Retina (tissue), 1 donor: ENCODE measurements around the gene MYOZ2.

Experiments used
- DNase-seq: peaks from one replicate; pipeline ENCODE4 v3.0.0-alpha.2; 2016

MYOZ2 gene

DNA sequence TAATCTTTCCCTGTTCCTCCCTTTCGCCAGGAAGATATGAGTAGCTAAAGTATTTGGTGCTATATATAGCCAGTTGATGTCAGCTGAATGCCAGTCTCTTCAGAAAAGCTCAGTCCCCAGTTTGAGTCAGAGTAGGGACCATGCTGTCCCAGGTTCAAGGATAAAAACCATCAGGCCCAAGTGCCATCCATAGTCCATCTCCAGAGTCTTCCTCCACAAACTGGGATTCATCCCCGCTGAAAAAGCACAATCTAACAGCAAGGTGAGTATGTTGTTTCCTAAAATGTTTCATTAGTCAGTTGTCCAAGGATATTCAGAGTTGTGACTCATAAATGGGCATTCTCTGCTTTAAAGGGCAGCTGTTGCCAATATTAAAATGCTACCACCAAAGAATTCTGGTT is at the start of gene MYOZ2:
Gene MYOZ2 (plus strand): TSS at position 112 of the 401 bp plus-strand sequence. CDS start 694 bp downstream, outside the sequence.
- DNase-seq, result no peak

- DNase-seq, result no peak
These were observed 48.5 kb upstream of the MYOZ2 start for GRCh38 chr4:119087121-119087520.

DNA sequence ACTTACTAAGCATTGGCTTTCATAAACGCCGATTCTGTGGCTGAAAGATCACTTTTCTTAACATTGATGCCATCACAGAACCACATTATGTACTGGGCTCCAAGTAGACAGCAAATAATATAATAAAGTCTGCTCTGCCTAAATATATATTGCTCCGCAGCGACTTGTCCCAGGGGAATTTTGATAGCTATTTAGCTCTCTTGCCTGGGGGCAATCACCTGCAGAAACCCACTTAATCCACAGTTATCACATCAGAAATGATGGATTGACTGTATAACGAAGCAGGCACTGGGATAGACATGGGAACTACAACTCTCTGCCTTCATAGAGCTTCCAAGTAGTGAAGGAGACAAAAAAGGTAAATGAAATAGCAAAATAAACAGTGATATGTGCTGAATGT is 48.0 kb upstream of the MYOZ2 start:
- no peak for DNase-seq

GRCh38 chr4:119093042-119093827 is 42.4 kb upstream of the MYOZ2 start:
- DNase-seq, result no peak

- DNase-seq, result no peak
These were observed 38.2 kb upstream of the MYOZ2 start for GRCh38 chr4:119097282-119097900.

DNA sequence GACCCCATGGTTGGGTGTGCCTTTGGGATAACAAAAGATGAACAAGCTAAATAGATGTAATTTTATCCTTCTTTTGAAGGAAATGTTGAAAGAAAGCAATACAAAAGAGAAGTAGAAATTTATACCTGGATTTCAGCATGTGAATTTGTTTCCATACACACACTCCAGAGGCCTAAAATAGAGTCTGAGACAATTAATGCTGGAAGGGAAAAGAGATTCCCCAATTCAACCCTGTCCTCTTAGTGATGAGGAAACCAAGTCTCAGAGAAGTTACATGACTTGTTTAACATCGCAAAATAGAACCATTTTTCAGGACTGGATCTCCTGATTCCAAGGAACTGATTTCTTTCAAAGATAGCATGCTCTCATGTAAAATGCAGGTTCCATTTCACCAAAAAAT is 37.3 kb upstream of the MYOZ2 start:
- DNase-seq, result no peak

- no peak for DNase-seq
These were observed 36.3 kb upstream of the MYOZ2 start for GRCh38 chr4:119099227-119099810.

DNA sequence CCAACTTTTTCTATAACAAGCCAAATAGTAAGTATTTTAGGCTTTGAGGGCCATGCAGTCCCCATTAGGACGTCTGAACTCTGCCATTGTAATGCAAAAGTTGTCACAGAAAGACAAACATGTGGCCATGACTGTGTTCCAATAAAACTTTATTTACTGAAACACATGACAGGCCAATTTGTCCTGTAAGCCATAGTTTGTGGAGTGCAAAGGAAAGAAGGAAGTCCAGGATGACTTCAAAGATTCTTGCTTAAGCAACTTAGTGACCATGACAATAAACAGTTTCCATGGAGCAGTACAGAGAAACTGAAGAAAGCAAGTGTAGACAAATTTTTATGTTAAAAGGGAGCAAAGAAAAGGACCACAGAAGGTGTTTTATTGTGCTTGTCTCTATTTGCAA is 35.0 kb upstream of the MYOZ2 start:
- no peak for DNase-seq

- no peak for DNase-seq
These were observed 32.4 kb upstream of the MYOZ2 start for GRCh38 chr4:119103263-119103662.

DNA sequence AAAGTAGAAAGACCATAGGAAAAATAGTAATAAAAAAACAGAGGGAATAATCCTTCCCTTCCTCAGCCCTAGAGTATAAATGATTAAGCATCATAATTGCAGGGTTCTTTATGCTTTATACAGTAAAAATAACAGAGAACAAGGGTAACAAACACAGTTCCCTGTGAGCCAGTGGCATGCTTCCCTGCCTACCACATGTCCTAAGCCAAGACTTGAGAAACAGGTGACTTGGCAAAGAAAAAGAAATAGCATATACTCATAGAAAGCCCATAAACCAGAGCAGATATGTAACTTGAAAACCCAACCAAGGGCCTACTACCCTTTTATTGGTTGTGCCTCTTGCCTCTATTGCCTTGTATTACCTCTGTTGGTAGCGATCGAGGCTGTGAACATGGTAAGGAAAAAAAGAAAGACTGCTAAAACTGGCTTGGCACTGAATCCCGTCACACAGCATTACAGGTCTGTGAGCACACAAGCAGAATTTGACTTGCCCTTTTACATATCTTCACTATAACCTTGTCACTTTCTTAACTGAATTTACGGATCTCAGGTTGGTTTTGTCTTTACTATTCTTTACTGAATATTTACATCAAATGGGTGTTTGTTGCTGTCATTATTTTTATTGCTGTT is 30.9 kb upstream of the MYOZ2 start:
- no peak for DNase-seq

DNA sequence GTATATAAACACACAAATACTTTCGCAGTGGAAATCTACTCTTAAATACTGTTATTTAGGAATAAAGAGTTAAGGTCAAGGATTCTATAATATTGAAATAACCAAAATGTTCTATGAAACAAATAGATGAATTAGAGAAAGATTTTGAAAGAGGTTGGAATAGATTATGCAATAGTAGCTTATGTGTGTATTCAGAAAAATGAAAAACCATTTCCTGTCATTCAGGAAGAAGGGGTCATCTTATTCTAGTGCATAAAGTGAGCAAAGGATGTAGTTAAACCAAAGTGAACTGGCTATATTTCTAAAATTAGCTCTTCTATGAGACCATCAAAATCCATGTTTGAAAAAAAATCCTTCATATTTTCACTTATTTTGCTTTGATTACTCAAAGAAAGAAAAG is 30.0 kb upstream of the MYOZ2 start:
- no peak for DNase-seq

DNA sequence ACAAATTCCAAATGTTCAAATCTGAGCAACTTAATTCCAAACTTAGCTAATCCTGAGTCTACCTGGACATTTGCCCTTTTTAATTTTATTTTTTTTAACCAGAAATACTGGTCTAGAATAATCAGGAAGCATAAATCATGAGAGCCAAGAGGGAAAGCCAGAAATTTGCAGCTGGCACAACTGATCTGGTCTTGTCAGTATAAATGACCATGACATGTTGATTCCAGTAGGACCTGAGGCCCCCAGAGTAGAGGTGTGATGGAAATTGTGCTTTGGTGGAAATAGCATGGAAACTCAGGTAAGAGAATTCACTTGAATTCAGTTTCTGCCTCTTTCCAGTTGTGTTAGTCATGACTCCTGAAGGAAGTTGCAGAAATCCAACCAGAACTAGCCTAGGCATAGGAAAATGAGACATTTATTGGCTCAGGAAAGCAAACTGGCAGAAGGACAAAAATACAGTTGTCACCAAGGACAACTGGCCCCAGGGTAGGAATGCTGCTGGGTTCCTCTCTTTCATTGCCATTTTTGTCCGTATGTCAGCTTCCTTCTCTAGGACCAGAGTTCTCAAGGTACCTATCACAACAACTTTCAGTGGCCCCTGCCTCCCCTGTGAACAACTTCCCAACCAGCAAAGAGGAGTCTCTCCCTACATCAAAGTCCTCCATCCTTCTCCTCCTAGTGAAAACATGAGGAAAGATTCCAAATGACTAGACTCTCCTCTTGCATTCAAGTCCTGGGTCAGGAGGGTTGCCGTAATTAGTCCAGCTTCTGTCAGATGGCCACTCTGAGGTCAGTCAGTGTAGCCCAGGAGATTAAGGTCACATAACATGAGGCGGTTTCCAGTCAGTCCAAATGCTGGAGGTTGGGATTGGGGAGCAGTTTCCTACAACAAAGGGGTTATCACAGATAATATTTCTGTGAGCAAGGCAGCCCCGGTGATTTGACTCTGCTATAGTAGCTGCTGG is 29.3 kb upstream of the MYOZ2 start:
- DNase-seq, result no peak

DNA sequence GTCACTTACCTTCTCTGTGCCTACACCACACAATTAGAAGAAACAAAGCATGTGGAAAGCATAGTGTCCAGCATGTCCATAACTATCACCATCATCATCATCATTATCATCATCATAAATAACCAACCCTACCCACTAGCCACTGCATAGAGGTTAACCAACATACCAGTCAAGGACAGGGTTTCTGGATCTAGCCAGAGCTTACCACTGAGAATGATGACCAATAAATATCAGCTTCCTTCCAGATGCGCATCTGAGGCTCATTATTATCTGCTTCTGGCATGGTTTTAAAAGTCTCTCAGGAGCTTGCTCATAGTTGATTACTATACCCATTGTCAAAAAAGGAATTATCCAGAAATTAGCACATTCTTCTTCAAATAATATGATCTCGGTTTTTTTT is 25.5 kb upstream of the MYOZ2 start:
- DNase-seq, result no peak

DNA sequence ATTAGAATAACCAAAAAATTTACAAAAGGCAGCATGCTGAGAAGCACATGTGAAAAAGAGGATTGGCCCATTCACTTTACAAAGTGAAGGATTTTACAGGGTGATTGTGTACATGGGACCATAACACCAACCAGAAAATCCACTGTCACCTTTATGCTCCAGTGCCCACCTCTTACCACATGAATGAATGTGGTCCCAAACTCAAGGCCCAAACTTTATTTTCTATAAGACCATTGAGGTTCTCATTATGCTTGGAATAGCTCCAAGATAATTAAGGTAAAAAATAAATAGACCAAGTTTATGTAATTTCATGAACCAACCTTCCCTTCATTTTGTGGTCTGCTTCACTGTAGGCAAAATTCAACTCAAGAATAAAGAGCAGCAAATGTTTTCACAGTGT is 24.3 kb upstream of the MYOZ2 start:
- DNase-seq, result no peak

DNA sequence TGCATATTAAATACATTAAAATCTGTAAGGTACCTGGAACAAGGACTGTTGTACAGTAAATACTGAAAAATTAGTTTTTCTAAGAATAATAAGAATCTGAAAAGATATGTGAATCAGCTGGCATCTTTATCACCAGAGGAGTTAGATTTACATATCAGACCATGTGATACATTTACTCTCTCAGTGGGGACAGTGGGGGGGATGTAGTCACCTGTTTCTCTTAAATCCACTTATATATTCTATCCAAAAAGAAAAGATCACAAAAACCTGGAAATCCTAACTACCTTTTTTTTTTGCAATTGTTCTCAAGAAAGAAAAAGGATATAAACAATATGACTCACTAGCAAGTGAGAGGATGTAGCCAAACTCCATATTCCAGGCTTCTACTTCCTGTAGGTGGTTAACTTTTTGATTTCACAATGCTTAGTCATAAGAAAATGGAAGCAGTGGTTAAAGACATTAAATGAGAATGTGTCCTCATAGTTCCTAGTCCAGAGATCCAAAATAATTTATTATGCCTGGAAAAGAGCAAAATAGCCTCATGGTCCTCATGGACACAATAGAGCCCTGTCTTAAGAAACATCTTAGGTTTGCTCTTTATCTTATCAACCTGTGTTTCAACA is 22.5 kb upstream of the MYOZ2 start:
- DNase-seq, result no peak

DNA sequence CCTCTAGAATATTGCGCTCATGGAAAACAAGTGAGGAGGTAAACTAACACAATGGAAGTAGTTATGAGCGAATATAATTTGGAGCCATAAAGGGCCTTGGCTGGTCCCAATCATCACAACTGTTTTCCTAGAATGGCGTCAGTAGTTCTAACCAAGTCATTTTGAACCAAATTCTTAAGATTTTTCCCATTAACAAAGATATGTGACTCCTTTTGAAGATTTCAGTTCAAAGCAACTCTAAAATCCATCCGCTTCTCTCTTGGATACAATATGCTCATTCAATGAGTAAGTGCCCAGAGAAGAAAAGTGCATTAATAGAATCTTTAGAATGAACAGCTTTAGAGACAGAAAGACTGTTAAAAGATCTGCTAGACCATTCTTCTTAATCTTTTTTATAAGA is 19.6 kb upstream of the MYOZ2 start:
- DNase-seq, result no peak

GRCh38 chr4:119116925-119117900 is 18.4 kb upstream of the MYOZ2 start:
- no peak for DNase-seq

DNA sequence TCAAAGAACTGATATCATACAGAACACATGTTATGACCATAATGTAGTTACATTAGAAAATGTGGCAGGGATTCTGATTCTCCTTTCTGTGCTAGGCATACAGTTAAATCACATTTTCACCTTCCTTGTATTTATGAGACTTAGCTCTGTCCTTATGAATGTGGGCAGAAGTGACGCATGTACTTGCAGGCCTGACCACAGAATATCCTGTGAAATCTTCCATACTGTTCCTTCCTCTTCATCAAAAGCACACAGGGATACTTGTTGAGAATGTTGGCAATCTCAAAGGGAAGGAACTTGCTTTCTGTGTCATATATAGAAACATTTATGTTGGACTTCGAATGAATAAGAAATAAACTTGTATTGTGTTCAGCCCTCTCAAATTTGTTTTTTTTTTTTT is 17.2 kb upstream of the MYOZ2 start:
- DNase-seq, result no peak

- DNase-seq, result no peak
These were observed 11.3 kb upstream of the MYOZ2 start for GRCh38 chr4:119124352-119124751.

GRCh38 chr4:119125931-119126330 is 9.7 kb upstream of the MYOZ2 start:
- no peak for DNase-seq

DNA sequence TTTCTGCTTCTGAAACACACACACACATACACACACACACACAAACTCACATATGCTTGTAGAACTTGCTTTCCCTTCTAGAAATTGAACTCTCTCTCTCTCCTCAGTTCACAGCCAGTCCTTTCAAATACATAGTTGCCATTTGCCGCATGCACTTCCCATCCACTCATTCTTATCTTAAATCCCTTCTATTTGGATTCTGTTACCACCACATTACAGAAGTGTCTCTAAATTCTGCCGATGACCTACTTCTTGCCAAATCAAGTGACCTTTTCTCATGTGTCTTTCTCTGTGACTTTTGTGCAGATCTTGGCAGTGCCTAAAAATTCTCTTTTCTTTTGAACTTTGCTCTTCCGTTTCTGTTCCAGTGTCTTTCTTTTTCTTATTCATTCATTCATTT is 7.5 kb upstream of the MYOZ2 start:
- no peak for DNase-seq
